CD4-positive, alpha-beta T cell treated with Interleukin-12 subunit alpha and Interleukin-12 subunit beta, for 1 hour (primary cell): ENCODE measurements around the gene DNAJC22.
"Not testable (repeated sequence)": the region's sequence is repeated elsewhere in the genome, so short reads cannot be mapped to it uniquely, and the experiment has no call there.

ENCODE experiments used
- DNase-seq: peaks from one replicate; pipeline ENCODE4 v3.0.0-alpha.2; 2020

Gene DNAJC22

DNA sequence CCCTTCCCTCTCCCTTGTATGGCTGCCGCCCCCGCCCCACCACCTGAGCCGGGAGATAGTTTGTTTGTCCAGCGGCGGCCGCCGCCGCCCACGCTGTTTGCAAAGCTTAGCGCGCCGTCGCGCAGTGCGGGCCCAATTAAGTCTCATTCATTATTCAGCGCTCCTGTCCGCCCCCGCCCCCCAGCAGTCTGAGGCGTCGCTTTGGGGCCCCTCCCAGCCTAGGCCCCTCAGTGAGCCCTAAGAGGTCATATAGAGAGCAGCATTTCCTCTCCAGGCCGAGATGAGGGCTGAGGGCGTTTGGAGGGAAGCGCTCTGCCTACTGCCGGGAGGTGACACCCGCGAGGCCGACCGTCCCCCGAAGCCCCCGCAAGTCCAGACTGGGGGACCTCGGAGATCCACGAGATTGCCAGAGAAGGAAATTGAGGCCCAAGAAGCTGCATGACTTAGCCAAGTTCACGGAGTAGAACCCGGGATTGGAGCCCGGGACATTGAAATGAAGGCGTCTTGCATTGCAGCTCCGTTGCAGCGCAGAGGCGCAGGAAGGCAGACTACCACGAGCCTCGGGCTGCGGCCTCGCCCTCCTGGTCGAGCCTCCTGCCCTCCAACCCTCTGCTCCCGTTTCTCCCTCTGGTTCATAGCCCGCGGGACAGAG lies at the start of gene DNAJC22:
Gene DNAJC22 (plus strand): TSS at position 230 of the 652 bp plus-strand sequence. CDS start 1,985 bp downstream, outside the sequence.
- peak; percentile 33 for DNase-seq

- DNase-seq = no peak
These were observed 49.0 kb upstream of the DNAJC22 start for GRCh38 chr12:49297695-49298060.

DNA sequence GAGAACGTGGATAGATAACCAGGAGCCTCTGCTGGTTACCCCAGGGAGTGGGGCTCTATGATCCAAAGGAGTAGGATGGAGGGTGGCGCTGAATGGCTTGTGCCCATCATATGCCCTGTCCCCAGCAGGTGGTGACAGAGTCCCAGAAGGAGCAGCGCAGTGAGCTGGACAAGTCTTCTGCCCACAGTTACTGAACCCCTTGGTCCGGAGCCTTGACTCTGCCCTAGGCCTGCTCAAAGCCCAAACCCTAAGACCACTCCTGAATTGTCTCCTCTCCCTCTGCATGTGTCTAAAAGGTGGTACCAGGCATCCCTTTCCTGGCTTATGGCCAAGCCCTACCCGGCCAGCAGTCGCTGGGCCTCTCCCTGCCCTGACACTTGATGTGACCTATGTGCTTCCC lies 48.5 kb upstream of the DNAJC22 start:
- no peak for DNase-seq

- no peak for DNase-seq
These were observed 44.9 kb upstream of the DNAJC22 start for GRCh38 chr12:49301760-49302159.

DNA sequence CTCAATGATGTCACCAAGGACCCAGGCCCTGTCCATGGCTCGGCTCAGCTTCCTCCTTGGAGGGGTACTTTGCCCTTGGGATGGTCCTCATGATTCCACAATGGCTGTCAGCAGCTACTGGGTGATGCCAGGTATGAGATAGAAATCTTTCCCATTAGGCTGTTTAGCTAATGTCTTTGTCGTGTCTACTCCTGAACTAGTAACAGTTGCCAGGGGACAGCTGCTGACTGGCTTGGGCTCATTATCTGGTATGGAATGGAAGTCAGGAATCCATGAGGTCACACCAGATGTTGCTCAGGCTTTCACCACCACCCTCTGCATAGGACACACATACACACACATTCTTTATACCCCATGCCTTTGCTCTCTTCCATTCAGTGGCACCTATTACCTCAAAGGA lies 42.5 kb upstream of the DNAJC22 start:
- no peak for DNase-seq

DNA sequence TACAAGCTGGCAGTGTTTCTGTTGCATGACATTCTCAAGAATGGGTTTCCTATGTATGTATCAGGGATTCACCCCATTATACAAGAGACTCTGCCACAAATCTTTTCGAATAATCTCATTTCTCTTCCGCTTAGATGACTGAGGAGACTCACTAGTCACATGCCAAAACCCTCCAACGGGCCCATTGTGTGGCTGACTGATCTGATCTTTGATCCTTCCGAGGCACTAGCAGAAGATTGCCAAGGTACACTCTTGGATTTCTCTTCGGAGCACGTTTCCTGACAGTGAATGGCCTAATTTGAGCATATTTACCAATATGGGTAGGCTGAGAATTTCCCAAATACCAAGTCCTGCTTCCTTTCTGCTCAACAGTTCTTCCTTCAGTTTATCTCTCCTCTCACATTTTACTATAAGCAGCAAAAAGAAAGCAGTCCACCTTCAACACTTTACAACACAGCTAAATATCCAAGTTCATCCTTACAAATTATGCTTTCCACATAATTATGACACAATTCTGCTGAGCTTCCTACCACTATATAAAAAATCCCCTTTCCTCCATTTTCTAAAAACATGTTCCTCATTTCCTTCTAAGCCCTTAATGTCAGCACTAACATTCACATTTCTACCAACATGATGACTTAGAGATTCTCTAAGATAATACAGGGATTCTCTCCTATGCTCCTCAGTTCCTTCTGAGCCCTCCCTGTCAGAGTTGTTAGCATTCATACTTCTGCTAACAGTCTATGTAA lies 40.8 kb upstream of the DNAJC22 start:
- DNase-seq = no peak

- DNase-seq = no peak
These were observed 37.3 kb upstream of the DNAJC22 start for GRCh38 chr12:49309386-49309785.

GRCh38 chr12:49310451-49311000 lies 36.2 kb upstream of the DNAJC22 start:
- not testable (repeated sequence) for DNase-seq

GRCh38 chr12:49314811-49315210 lies 31.9 kb upstream of the DNAJC22 start:
- DNase-seq = no peak

GRCh38 chr12:49317118-49317517 lies 29.6 kb upstream of the DNAJC22 start:
- DNase-seq = not testable (repeated sequence)

GRCh38 chr12:49320411-49321103 lies 26.1 kb upstream of the DNAJC22 start:
- not testable (repeated sequence) for DNase-seq

DNA sequence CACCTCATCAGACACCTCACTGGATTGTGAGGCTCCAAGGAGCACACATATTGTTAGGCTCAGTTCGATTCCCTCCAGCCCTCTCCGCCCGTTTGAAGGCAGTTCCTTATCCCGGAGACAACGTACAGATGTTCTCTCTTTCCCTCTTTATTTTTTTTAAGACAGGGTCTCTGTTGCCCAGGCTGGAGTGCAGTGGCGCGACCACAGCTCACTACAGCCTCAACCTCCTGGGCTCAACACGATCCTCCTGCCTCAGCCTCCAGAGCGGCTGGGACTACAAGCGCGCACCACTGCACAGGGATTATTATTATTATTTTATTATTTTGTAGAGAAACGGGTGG lies 24.4 kb upstream of the DNAJC22 start:
- no peak for DNase-seq

GRCh38 chr12:49322708-49323523 lies 23.8 kb upstream of the DNAJC22 start, which contains the start of gene TROAP:
TROAP (plus strand) TSS chr12:49323255; CDS start chr12:49323609, 354 bp downstream.
- peak; percentile 98 for DNase-seq

DNA sequence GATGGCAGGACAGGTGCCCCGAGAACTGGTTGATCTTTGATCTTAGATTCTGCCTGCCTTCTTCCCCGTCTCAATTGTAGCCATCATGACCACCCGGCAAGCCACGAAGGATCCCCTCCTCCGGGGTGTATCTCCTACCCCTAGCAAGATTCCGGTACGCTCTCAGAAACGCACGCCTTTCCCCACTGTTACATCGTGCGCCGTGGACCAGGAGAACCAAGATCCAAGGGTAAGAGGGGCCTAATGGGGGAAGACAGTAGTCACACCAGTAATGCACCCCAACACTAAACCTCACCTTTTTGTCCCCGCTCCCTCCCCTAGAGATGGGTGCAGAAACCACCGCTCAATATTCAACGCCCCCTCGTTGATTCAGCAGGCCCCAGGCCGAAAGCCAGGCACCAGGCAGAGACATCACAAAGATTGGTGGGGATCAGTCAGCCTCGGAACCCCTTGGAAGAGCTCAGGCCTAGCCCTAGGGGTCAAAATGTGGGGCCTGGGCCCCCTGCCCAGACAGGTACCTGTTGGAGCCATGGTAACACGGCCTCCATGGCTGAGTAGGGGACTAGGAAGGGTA lies 23.1 kb upstream of the DNAJC22 start:
- DNase-seq = no peak

DNA sequence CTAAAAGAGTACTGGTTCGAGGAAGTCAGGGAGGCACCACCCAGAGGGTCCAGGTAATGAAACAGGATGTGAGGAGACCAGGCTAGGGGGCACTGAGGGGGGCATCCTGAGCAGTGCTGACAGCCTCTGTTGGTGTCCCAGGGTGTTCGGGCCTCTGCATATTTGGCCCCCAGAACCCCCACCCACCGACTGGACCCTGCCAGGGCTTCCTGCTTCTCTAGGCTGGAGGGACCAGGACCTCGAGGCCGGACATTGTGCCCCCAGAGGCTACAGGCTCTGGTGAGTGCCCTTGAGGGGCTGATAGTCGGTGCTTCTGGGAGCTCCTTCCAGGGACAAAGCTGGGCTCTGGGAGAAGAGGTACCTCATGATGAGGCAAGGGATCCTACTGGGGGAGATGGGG lies 21.1 kb upstream of the DNAJC22 start:
- DNase-seq = no peak

DNA sequence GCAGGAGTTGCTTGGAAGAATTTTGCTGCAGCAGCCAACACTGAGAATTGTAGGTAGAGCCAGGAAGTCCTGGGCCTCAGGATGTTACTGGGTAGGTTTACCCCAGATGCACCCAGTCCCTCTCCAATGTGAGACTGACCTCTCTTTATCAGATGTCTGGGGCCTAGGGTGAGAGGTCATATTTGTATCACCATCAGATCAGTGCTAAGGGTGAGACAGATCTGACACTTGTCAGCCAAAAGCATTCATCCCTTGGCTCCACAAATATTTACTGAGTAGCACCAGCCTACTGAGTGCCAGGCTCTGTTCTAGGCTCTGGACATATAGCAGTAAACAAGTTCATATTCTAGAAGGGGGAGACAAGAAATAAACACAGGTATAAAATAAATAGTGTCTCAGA lies 19.3 kb upstream of the DNAJC22 start:
- no peak for DNase-seq

GRCh38 chr12:49327887-49328286 lies 18.8 kb upstream of the DNAJC22 start:
- no peak for DNase-seq

GRCh38 chr12:49328816-49329215 lies 17.9 kb upstream of the DNAJC22 start:
- DNase-seq = no peak

GRCh38 chr12:49330032-49330619 lies 16.6 kb upstream of the DNAJC22 start:
- DNase-seq = no peak

DNA sequence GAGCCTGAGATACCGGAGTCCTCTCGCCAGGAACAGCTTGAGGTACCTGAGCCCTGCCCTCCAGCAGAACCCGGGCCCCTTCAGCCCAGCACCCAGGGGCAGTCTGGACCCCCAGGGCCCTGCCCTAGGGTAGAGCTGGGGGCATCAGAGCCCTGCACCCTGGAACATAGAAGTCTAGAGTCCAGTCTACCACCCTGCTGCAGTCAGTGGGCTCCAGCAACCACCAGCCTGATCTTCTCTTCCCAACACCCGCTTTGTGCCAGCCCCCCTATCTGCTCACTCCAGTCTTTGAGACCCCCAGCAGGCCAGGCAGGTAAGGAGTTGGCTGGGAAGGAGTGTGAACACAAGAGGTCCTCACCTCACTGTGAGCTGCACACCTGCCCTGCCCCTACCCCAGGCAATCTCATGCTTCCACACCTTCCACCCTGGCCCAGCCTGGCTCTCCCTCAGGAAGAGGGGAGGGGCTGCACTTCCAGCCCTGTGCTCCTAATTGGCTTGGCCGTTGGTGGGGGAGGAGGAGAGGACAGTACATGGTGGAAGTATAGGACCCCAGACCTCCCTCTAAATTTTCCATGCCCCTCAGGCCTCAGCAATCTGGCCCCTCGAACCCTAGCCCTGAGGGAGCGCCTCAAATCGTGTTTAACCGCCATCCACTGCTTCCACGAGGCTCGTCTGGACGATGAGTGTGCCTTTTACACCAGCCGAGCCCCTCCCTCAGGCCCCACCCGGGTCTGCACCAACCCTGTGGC lies 15.9 kb upstream of the DNAJC22 start:
- DNase-seq = no peak
